ENCODE data around the gene THADA. TPM values are rescaled to one million over a fixed set of nuclear protein-coding genes. Genes with fewer than 3 reads are reported as not detected.

The THADA gene
- polyA plus RNA-seq, 1 donor (not counting 4 experiments of a cell fraction or from before 2014, with no cell fraction given), result 22.6 TPM

- Histone ChIP-seq H3K36me3 (ENCODE audit: control insufficient read depth in 2 of 2, extremely low read depth in 1 of 2, insufficient read depth in 2 of 2, low read length in 2 of 2) (no peaks in the 10 kb centered on the region), H3K4me1 (ENCODE audit: control insufficient read depth, extremely low read depth, insufficient read depth, low read length) (peaks cover 32% of the 10 kb centered on the region), H3K9me3 (ENCODE audit: control insufficient read depth, low read depth, low read length) (no peaks in the 10 kb centered on the region), H3K9ac (ENCODE audit: control insufficient read depth, extremely low read depth, insufficient read depth, low read length) (no peak overlapping the region), H3K4me3 (ENCODE audit: control insufficient read depth in 2 of 3, extremely low read depth in 1 of 3, insufficient read depth in 2 of 3, low read depth in 1 of 3, low read length in 3 of 3) (no peak overlapping the region), H3K27ac (ENCODE audit: control insufficient read depth, insufficient read depth, low read length) (no peak overlapping the region), H3K9me1 (ENCODE audit: control insufficient read depth, extremely low read depth, insufficient read depth, low read length) (no peaks in the 10 kb centered on the region), H4K20me1 (ENCODE audit: control insufficient read depth, extremely low read depth, insufficient read depth, low read length) (no peaks in the 10 kb centered on the region), H3K4me2 (ENCODE audit: control insufficient read depth, extremely low read depth, insufficient read depth, low read depth, low read length) (no peak overlapping the region), H3K27me3 (ENCODE audit: control insufficient read depth, extremely low read depth, insufficient read depth, low read length) (no peaks in the 10 kb centered on the region), H2AFZ (ENCODE audit: control insufficient read depth, low read length) (no peak overlapping the region), H3K79me2 (ENCODE audit: control insufficient read depth, insufficient read depth, low read length) (no peaks in the 10 kb centered on the region)
- dilution Hi-C loops (cut with MboI; ENCODE audit: extremely low pct_ligation_motif_present, low sequenced_read_pairs), result no loop called here
- TF ChIP-seq CTCF (optimal IDR thresholded peaks at IDR 0.05 in 1 of 3, IDR thresholded peaks at IDR 0.05 in 1 of 3, conservative IDR thresholded peaks at IDR 0.05 in 1 of 3; ENCODE audit: extremely low read depth in 1 of 3, insufficient read depth in 2 of 3, low read length in 3 of 3) (no peak), EZH2 (IDR thresholded peaks at IDR 0.05; ENCODE audit: low read length) (no peak)
- DNase-seq (ENCODE audit: low read depth, low spot score), result no peak
- no peak for FAIRE-seq
Observed at GRCh38 chr2:43417300-43417699, 178.5 kb downstream of the THADA start.

- dilution Hi-C loops (cut with MboI; ENCODE audit: extremely low pct_ligation_motif_present, low sequenced_read_pairs), result no loop called here
- Histone ChIP-seq H3K4me1 (ENCODE audit: control insufficient read depth, extremely low read depth, insufficient read depth, low read length) (peaks cover 26% of the 10 kb centered on the region), H3K9ac (ENCODE audit: control insufficient read depth, extremely low read depth, insufficient read depth, low read length) (no peak overlapping the region), H3K9me3 (ENCODE audit: control insufficient read depth, low read depth, low read length) (no peaks in the 10 kb centered on the region), H3K36me3 (ENCODE audit: control insufficient read depth in 2 of 2, extremely low read depth in 1 of 2, insufficient read depth in 2 of 2, low read length in 2 of 2) (no peaks in the 10 kb centered on the region), H3K9me1 (ENCODE audit: control insufficient read depth, extremely low read depth, insufficient read depth, low read length) (no peaks in the 10 kb centered on the region), H3K4me2 (ENCODE audit: control insufficient read depth, extremely low read depth, insufficient read depth, low read depth, low read length) (no peak overlapping the region), H3K27me3 (ENCODE audit: control insufficient read depth, extremely low read depth, insufficient read depth, low read length) (no peaks in the 10 kb centered on the region), H2AFZ (ENCODE audit: control insufficient read depth, low read length) (no peak overlapping the region), H3K4me3 (ENCODE audit: control insufficient read depth in 2 of 3, extremely low read depth in 1 of 3, insufficient read depth in 2 of 3, low read depth in 1 of 3, low read length in 3 of 3) (no peak overlapping the region), H4K20me1 (ENCODE audit: control insufficient read depth, extremely low read depth, insufficient read depth, low read length) (no peaks in the 10 kb centered on the region), H3K79me2 (ENCODE audit: control insufficient read depth, insufficient read depth, low read length) (no peaks in the 10 kb centered on the region), H3K27ac (ENCODE audit: control insufficient read depth, insufficient read depth, low read length) (no peak overlapping the region)
- no peak for DNase-seq (ENCODE audit: low read depth, low spot score)
- no peak for TF ChIP-seq EZH2 (IDR thresholded peaks at IDR 0.05; ENCODE audit: low read length)
- no peak for TF ChIP-seq CTCF (optimal IDR thresholded peaks at IDR 0.05 in 1 of 3, IDR thresholded peaks at IDR 0.05 in 1 of 3, conservative IDR thresholded peaks at IDR 0.05 in 1 of 3; ENCODE audit: extremely low read depth in 1 of 3, insufficient read depth in 2 of 3, low read length in 3 of 3)
- no peak for FAIRE-seq
Observed at GRCh38 chr2:43415592-43415991, 180.2 kb downstream of the THADA start.

Data from keratinocyte (primary cell).